Peyer's patch (tissue), 4 donors: ENCODE data around the gene USP31. TPM values are rescaled to one million over a fixed set of nuclear protein-coding genes. Genes with fewer than 3 reads are reported as not detected.
A peak's percentile ranks its signal among the peaks of the same experiment; 100 is the strongest.
"Not testable (repeated sequence)": the region's sequence is repeated elsewhere in the genome, so short reads cannot be mapped to it uniquely, and the experiment has no call there.

ENCODE experiments used
- DNase-seq, 3 donors: peaks; one replicate each; pipeline ENCODE4 v3.0.0-alpha.2; 2017 to 2019
- H3K27ac ChIP-seq, 4 donors: fragments of 200-600 bp; sonication (generic); one replicate each; pipeline ENCODE4 v1.5.1; 2016 to 2019
- H3K27me3 ChIP-seq, 2 donors: fragments of 200-600 bp; sonication (generic); one replicate each; pipeline ENCODE4 v1.5.1; 2019
- H3K36me3 ChIP-seq, 3 donors: fragments of 200-600 bp; sonication (generic); one replicate each; pipeline ENCODE4 v1.5.1; 2016 to 2019
- H3K4me1 ChIP-seq, 4 donors: fragments of 200-600 bp; sonication (generic); one replicate each; pipeline ENCODE4 v1.5.1; 2016 to 2019
- H3K4me3 ChIP-seq, 4 donors: fragments of 200-600 bp; sonication (generic); 1 replicate in 3 of 4; 2 replicates in 1 of 4; pipeline ENCODE4 v1.5.1; 2016 to 2019; ENCODE audit warnings: mild to moderate bottlenecking in 1 of 4
- H3K9me3 ChIP-seq, 4 donors: fragments of 200-600 bp; sonication (generic); one replicate each; pipeline ENCODE4 v1.5.1; 2016 to 2019; ENCODE audit warnings: mild to moderate bottlenecking in 1 of 4
- POLR2A ChIP-seq, 2 donors: fragments of 450-650 bp; IDR thresholded peaks; one replicate each; pipeline ENCODE4 v1.5.1; 2017; ENCODE audit warnings: antibody characterized with exemption in 2 of 2, mild to moderate bottlenecking in 2 of 2, moderate library complexity in 2 of 2
- total RNA-seq, 4 donors: library from RNA; depleted of rRNA; stranded (reverse); fragments of >200 nt; gene quantifications; one replicate each; pipeline ENCODE4 v1.1.0, GENCODE V29; 2016
- TF ChIP-seq, protein P1 (sequence below), 6 experiments: fragments of 450-650 bp in 4 of 6; fragments of 200-600 bp in 2 of 6; sonication (generic) in 1 of 6; IDR thresholded peaks; one replicate each; pipeline ENCODE4 v1.5.1; 2017 to 2019; ENCODE audit warnings: antibody characterized with exemption in 6 of 6, mild to moderate bottlenecking in 3 of 6, moderate library complexity in 1 of 6

The USP31 gene
- total RNA-seq, 4 donors from 2014 or later, result 6.3 to 12.4 (median 10.5) TPM

DNA sequence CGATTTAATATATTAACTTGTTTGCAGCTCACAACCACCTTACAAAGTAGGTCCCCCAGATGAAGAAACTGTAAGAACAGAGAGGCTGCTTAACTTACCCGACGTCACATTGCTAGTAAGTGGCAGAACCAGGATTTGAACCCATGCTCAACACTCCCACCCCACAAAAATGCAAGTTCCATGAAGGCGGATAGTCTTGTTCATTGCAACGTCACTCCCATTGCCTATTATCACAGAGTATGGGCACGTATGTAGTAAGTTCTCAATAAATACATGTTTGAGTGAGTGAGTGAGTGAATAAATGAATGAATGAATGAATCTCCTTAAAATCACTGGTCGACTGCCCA lies 1.1 kb downstream of the USP31 start:
- Histone ChIP-seq H3K36me3 (no peaks in the 10 kb centered on the region), H3K27me3 (no peaks in the 10 kb centered on the region), H3K4me3 (peak overlapping the region; percentile 59 to 88 (median 72)), H3K4me1 (peaks cover 3 to 12% (median 4%) of the 10 kb centered on the region in 4 donors), H3K27ac (peak overlapping the region; percentile 68 to 92 (median 80)), H3K9me3 (no peaks in the 10 kb centered on the region)
- TF ChIP-seq POLR2A (IDR thresholded peaks at IDR 0.05), result no peak
- TF ChIP-seq, protein P1, sequence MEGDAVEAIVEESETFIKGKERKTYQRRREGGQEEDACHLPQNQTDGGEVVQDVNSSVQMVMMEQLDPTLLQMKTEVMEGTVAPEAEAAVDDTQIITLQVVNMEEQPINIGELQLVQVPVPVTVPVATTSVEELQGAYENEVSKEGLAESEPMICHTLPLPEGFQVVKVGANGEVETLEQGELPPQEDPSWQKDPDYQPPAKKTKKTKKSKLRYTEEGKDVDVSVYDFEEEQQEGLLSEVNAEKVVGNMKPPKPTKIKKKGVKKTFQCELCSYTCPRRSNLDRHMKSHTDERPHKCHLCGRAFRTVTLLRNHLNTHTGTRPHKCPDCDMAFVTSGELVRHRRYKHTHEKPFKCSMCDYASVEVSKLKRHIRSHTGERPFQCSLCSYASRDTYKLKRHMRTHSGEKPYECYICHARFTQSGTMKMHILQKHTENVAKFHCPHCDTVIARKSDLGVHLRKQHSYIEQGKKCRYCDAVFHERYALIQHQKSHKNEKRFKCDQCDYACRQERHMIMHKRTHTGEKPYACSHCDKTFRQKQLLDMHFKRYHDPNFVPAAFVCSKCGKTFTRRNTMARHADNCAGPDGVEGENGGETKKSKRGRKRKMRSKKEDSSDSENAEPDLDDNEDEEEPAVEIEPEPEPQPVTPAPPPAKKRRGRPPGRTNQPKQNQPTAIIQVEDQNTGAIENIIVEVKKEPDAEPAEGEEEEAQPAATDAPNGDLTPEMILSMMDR (IDR thresholded peaks at IDR 0.05), result no peak
- DNase-seq, result no peak

- Histone ChIP-seq H3K27me3 (no peaks in the 10 kb centered on the region), H3K27ac (peak overlapping the region in 1 of 4 donors; percentile 7), H3K9me3 (no peaks in the 10 kb centered on the region), H3K4me3 (peak overlapping the region in 1 of 4 donors; percentile 59), H3K36me3 (no peaks in the 10 kb centered on the region), H3K4me1 (peaks cover 3 to 12% (median 4%) of the 10 kb centered on the region in 4 donors)
- TF ChIP-seq, protein P1 (IDR thresholded peaks at IDR 0.05), result no peak
- TF ChIP-seq POLR2A (IDR thresholded peaks at IDR 0.05), result no peak
- no peak for DNase-seq
These were observed 1.6 kb downstream of the USP31 start for GRCh38 chr16:23147666-23148065.

DNA sequence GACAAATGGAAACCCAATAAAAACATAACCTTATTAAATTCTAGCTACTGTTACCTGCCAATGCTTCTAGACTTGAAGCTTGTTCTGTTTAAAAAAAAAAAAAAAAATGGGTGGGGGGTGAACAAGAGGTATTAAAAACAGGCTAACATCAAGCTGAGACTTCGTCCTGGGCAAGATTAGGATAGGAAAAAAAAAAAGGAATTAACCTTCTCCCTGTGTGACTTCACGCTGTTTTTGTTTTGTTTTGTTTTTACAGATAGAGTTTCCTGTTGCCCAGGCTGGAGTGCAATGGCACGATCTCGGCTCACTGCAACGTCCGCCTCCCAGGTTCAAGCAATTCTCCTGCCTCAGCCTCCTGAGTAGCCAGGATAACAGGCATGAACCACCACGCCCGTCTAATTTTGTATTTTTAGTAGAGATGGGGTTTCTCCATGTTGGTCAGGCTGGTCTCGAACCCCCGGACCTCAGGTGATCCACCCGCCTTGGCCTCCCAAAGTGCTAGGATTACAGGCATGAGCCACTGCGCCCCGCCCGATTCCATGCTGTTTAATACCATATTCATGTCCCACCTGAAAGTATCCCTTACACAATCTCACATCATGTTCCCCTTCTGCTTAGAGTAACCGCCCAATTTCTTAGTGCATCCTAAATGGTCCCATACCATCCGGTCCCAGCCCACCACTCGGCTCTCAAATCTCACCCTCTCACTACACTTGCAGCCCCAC lies 2.2 kb downstream of the USP31 start:
- H3K9me3 ChIP-seq, result no peaks in the 10 kb centered on the region
- no peak overlapping the region for H3K4me3 ChIP-seq
- H3K27me3 ChIP-seq, result no peaks in the 10 kb centered on the region
- TF ChIP-seq, protein P1 (IDR thresholded peaks at IDR 0.05), result no peak
- TF ChIP-seq POLR2A (IDR thresholded peaks at IDR 0.05), result no peak
- no peaks in the 10 kb centered on the region for H3K36me3 ChIP-seq
- no peak for DNase-seq
- peak overlapping the region in 1 of 4 donors; percentile 7 for H3K27ac ChIP-seq
- H3K4me1 ChIP-seq, result peaks cover 3 to 12% (median 4%) of the 10 kb centered on the region in 4 donors

- Histone ChIP-seq H3K27me3 (no peaks in the 10 kb centered on the region), H3K27ac (no peak overlapping the region), H3K4me1 (peaks cover 3 to 21% (median 4%) of the 10 kb centered on the region in 4 donors), H3K9me3 (no peaks in the 10 kb centered on the region), H3K36me3 (no peaks in the 10 kb centered on the region), H3K4me3 (no peak overlapping the region)
- DNase-seq, result no peak
- TF ChIP-seq POLR2A (IDR thresholded peaks at IDR 0.05), result no peak
- TF ChIP-seq, protein P1 (IDR thresholded peaks at IDR 0.05), result no peak
These were observed 3.6 kb downstream of the USP31 start for GRCh38 chr16:23145608-23146007.

- Histone ChIP-seq H3K9me3 (no peaks in the 10 kb centered on the region), H3K36me3 (no peaks in the 10 kb centered on the region), H3K27me3 (no peaks in the 10 kb centered on the region), H3K27ac (no peak overlapping the region), H3K4me3 (no peak overlapping the region), H3K4me1 (peaks cover 3 to 21% (median 4%) of the 10 kb centered on the region in 4 donors)
- DNase-seq, result no peak
- TF ChIP-seq, protein P1 (IDR thresholded peaks at IDR 0.05), result no peak
- TF ChIP-seq POLR2A (IDR thresholded peaks at IDR 0.05), result no peak
These were observed 4.1 kb downstream of the USP31 start for GRCh38 chr16:23145186-23145585.

- not testable (repeated sequence) for H3K36me3 ChIP-seq, H3K4me3 ChIP-seq, H3K9me3 ChIP-seq, H3K27me3 ChIP-seq, DNase-seq, H3K27ac ChIP-seq
- H3K4me1 ChIP-seq, result peaks cover 0 to 16% (median 4%) of the 10 kb centered on the region in 4 donors
These were observed 4.9 kb downstream of the USP31 start for GRCh38 chr16:23144393-23144792.
